Measurements from ENCODE around the gene CDH3.

DNA sequence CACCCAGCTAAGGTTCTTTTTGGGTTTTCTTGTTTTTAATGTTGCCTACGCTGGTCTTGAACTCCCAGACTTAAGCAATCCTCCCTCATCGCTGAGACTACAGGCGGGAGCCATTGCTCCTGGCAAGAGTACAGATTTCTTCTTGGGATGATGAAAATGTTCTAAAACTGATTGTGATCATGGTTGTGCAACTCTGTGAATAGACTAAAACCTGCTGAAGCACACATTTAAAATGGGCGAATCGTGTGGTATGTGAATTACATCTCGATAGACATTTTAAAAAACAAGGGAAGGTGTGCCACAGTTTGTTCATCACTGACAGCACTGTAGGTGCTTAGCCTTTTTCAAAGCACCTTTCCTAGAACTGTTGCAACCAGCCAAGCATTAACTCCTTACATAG, 48.8 kb upstream of the CDH3 start:
- no peak for TF ChIP-seq CTCF (IDR thresholded peaks at IDR 0.05)
- no peak for TF ChIP-seq EZH2 (IDR thresholded peaks at IDR 0.05; ENCODE audit: borderline replicate concordance, insufficient read depth, low read depth, low read length, poor library complexity, severe bottlenecking)
